Caco-2 (cell line): Measurements from ENCODE around the gene CERS6. TPM values are rescaled to one million over a fixed set of nuclear protein-coding genes. Genes with fewer than 3 reads are reported as not detected.

Experiments
- BruUV-seq: library from RNA; stranded (reverse); fragments of 400-500 nt; replicated peaks from 2 replicates; lab custom pipeline; 2021; lab: Mats Ljungman, UMichigan
- CTCF ChIA-PET: fragments of 300-600 bp; sonication (Branson Sonifier 250); formaldehyde crosslinking; loops from one replicate; lab custom pipeline; 2022; ENCODE audit warnings: antibody characterized with exemption; lab: Charles Lee
- POLR2A ChIA-PET: fragments of 300-600 bp; sonication (Branson Sonifier 250); formaldehyde crosslinking; loops from one replicate; lab custom pipeline; 2022; ENCODE audit warnings: antibody characterized with exemption; lab: Charles Lee
- DNase-seq, 2 experiments: peaks; one replicate each; pipeline versions ENCODE4 v3.0.0 to v3.0.0-alpha.2; 2020 to 2022
- H3K27me3 ChIP-seq: replicated peaks from 2 replicates; pipeline ENCODE4 v1.6.0; 2011; ENCODE audit warnings: low read length; ENCODE audit not compliant: control insufficient read depth, insufficient read depth
- H3K36me3 ChIP-seq: 2 replicates; pipeline ENCODE4 v1.5.1; 2011; ENCODE audit warnings: low read length; ENCODE audit not compliant: control insufficient read depth, insufficient read depth
- H3K4me1 ChIP-seq: fragments of 250-450 bp; sonication (Bioruptor Pico); 2 replicates; pipeline ENCODE4 v1.5.1; 2020; ENCODE audit warnings: mild to moderate bottlenecking
- H3K4me3 ChIP-seq: 2 replicates; pipeline ENCODE4 v1.5.1; 2011; ENCODE audit warnings: low read depth, mild to moderate bottlenecking, control low read depth, low read length
- H3K9me3 ChIP-seq: fragments of 250-450 bp; sonication (Bioruptor Pico); 2 replicates; pipeline ENCODE4 v1.5.1; 2020; ENCODE audit warnings: mild to moderate bottlenecking, moderate library complexity
- H3K27ac Mint-ChIP-seq: one replicate; pipeline ENCODE4 v1.8.0; 2022; ENCODE audit warnings: mixed read lengths; ENCODE audit not compliant: unreplicated experiment
- H3K27me3 Mint-ChIP-seq: one replicate; pipeline ENCODE4 v1.8.0; 2022; ENCODE audit warnings: mixed read lengths; ENCODE audit not compliant: insufficient read depth, unreplicated experiment
- H3K36me3 Mint-ChIP-seq: one replicate; pipeline ENCODE4 v1.8.0; 2022; ENCODE audit warnings: mild to moderate bottlenecking, mixed read lengths; ENCODE audit not compliant: insufficient read depth, unreplicated experiment
- H3K4me1 Mint-ChIP-seq: one replicate; pipeline ENCODE4 v1.8.0; 2022; ENCODE audit warnings: low read depth, mixed read lengths; ENCODE audit not compliant: unreplicated experiment
- H3K4me3 Mint-ChIP-seq: one replicate; pipeline ENCODE4 v1.8.0; 2022; ENCODE audit warnings: mild to moderate bottlenecking, moderate library complexity, mixed read lengths; ENCODE audit not compliant: unreplicated experiment
- H3K9me3 Mint-ChIP-seq: one replicate; pipeline ENCODE4 v1.8.0; 2022; ENCODE audit warnings: mixed read lengths; ENCODE audit not compliant: unreplicated experiment
- intact Hi-C: fragments of 100-400 bp; cut with micrococcal nuclease; formaldehyde crosslinking; loops from one replicate; pipeline ENCODE4 v1.10.0; 2022; ENCODE audit not compliant: unreplicated experiment
- total RNA-seq: library from RNA; stranded (reverse); gene quantifications from 2 replicates; pipeline ENCODE4 v1.2.3, GENCODE V29; 2022
- TF ChIP-seq, protein P1 (sequence below), 2 experiments: fragments of 200-600 bp in 1 of 2; IDR thresholded peaks; 1 replicate in 1 of 2; 2 replicates in 1 of 2; pipeline versions ENCODE4 v1.5.1 to v1.8.0; 2011 to 2022; ENCODE audit warnings: antibody characterized with exemption in 1 of 2, control low read depth in 1 of 2, inconsistent platforms in 1 of 2, low read depth in 1 of 2, low read length in 1 of 2, mild to moderate bottlenecking in 1 of 2, moderate library complexity in 1 of 2; ENCODE audit not compliant: insufficient read depth in 1 of 2, severe bottlenecking in 1 of 2, unreplicated experiment in 1 of 2

The CERS6 gene
- total RNA-seq, 1 experiment from 2014 or later: 32.7 TPM

DNA sequence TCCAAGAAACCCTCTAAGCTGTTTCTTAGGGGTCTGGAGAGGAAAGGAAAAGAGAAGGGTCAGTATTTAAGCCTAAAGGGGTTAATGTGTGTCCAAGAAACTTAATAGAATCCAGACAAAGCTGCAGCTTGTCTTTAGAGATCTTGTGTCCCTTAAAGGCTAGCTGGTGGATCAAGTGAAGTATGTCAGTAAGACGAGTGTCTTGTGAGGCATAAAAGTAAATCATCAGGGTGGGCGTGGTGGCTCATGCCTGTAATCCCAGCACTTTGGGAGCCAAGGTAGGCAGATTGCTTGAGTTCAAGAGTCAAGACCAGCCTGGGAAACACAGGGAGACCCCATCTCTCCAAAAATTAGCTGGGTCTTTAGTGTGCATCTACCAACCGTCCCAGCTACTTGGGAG lies 47.8 kb downstream of the CERS6 start:
- POLR2A ChIA-PET: no interaction called here

DNA sequence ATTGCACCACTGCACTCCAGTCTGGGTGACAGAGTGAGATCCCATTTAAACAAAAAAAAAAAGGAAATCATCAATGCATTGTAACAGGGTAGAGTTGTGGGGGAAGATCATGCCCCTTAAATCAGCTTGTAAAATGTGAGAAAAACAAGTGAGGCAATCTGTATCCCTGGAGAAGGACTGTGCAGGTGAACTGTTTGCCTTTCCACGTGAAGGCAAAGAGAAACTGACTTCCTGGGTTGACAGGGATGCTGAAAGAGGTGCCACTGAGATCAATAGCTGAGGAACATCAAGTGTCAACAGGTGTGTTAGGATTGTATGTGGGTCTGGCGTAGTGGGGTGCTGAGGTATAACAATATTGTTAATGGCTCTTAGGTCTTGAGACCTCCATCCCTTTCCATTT lies 48.3 kb downstream of the CERS6 start:
- no peak for DNase-seq
- TF ChIP-seq, protein P1, sequence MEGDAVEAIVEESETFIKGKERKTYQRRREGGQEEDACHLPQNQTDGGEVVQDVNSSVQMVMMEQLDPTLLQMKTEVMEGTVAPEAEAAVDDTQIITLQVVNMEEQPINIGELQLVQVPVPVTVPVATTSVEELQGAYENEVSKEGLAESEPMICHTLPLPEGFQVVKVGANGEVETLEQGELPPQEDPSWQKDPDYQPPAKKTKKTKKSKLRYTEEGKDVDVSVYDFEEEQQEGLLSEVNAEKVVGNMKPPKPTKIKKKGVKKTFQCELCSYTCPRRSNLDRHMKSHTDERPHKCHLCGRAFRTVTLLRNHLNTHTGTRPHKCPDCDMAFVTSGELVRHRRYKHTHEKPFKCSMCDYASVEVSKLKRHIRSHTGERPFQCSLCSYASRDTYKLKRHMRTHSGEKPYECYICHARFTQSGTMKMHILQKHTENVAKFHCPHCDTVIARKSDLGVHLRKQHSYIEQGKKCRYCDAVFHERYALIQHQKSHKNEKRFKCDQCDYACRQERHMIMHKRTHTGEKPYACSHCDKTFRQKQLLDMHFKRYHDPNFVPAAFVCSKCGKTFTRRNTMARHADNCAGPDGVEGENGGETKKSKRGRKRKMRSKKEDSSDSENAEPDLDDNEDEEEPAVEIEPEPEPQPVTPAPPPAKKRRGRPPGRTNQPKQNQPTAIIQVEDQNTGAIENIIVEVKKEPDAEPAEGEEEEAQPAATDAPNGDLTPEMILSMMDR (IDR thresholded peaks at IDR 0.05; ENCODE audit: insufficient read depth in 1 of 2, low read depth in 1 of 2, low read length in 1 of 2, severe bottlenecking in 1 of 2, unreplicated experiment in 1 of 2): no peak
- no TSS peak for BruUV-seq
- H3K9me3 Mint-ChIP-seq: peaks cover 20% of the 10 kb centered on the region
- peaks cover 5% of the 10 kb centered on the region for H3K36me3 Mint-ChIP-seq
- H3K27me3 ChIP-seq: no peaks in the 10 kb centered on the region
- no peak overlapping the region for H3K4me3 ChIP-seq
- CTCF ChIA-PET: interaction anchor here (0.7 kb wide), 1 partner anchor 90 kb away, joined by 3 read pairs; no protein-coding TSS in a partner anchor
- POLR2A ChIA-PET: no interaction called here
- H3K36me3 ChIP-seq: no peaks in the 10 kb centered on the region; the same call in 1 of the 2 replicates
- H3K27ac Mint-ChIP-seq: no peak overlapping the region
- H3K27me3 Mint-ChIP-seq: no peaks in the 10 kb centered on the region
- peaks cover 4% of the 10 kb centered on the region; the same call in 1 of the 2 replicates for H3K9me3 ChIP-seq
- H3K4me3 Mint-ChIP-seq: no peak overlapping the region
- intact Hi-C loops: no loop called here
- peaks cover 23% of the 10 kb centered on the region for H3K4me1 Mint-ChIP-seq
- H3K4me1 ChIP-seq: peaks cover 18% of the 10 kb centered on the region

More for the DNA sequence above, 47.8 kb downstream of the CERS6 start:
- no TSS peak for BruUV-seq
- no peaks in the 10 kb centered on the region; the same call in 1 of the 2 replicates for H3K36me3 ChIP-seq
- H3K4me3 ChIP-seq: no peak overlapping the region
- TF ChIP-seq, protein P1 (IDR thresholded peaks at IDR 0.05; ENCODE audit: insufficient read depth in 1 of 2, low read depth in 1 of 2, low read length in 1 of 2, severe bottlenecking in 1 of 2, unreplicated experiment in 1 of 2): no peak
- H3K4me1 ChIP-seq: peaks cover 18% of the 10 kb centered on the region
- Mint-ChIP-seq H3K27me3 (no peaks in the 10 kb centered on the region), H3K4me1 (peaks cover 23% of the 10 kb centered on the region), H3K9me3 (peaks cover 20% of the 10 kb centered on the region), H3K27ac (no peak overlapping the region), H3K4me3 (no peak overlapping the region), H3K36me3 (peaks cover 5% of the 10 kb centered on the region)
- intact Hi-C loops: no loop called here
- no peak for DNase-seq
- H3K27me3 ChIP-seq: no peaks in the 10 kb centered on the region
- CTCF ChIA-PET: no interaction called here
- peaks cover 5% of the 10 kb centered on the region; the same call in 1 of the 2 replicates for H3K9me3 ChIP-seq

DNA sequence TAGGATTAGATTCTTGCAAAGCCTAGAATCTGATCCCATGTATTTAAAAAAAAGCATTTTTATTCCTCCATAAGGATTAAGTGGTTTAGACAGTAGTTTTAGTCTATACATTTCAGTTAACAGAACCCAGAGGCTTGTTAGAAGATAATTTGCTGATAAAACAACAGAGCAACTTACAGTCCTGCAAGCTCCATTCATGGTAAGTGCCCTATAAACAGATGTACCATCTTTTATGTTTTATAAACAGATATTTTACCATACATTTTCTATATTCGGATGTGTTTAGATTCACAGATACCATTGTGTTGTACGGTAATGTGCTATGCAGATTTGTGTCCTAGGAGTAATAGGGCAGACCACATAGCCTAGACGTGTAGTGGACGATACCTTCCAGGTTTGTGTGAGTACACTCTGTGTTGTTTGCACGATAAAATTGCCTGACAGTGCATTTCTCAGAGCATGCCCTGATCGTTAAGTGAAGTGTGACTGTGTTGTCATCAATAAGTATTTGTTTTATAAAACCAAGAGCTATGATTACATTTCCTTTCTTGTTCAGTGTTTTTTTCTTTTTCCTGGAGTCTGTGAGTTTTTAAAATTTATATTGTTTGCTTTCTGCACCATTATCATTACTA lies 54.2 kb downstream of the CERS6 start:
- Histone ChIP-seq H3K9me3 (no peaks in the 10 kb centered on the region), H3K4me1 (no peaks in the 10 kb centered on the region), H3K4me3 (no peak overlapping the region), H3K36me3 (no peaks in the 10 kb centered on the region; the same call in 1 of the 2 replicates), H3K27me3 (no peaks in the 10 kb centered on the region)
- no peak overlapping the region for H3K4me3 Mint-ChIP-seq
- intact Hi-C loops: no loop called here
- H3K36me3 Mint-ChIP-seq: no peaks in the 10 kb centered on the region
- no TSS peak for BruUV-seq
- POLR2A ChIA-PET: no interaction called here
- H3K27me3 Mint-ChIP-seq: no peaks in the 10 kb centered on the region
- TF ChIP-seq, protein P1 (IDR thresholded peaks at IDR 0.05; ENCODE audit: insufficient read depth in 1 of 2, low read depth in 1 of 2, low read length in 1 of 2, severe bottlenecking in 1 of 2, unreplicated experiment in 1 of 2): no peak
- CTCF ChIA-PET: no interaction called here
- no peak for DNase-seq
- H3K27ac Mint-ChIP-seq: no peak overlapping the region
- H3K9me3 Mint-ChIP-seq: no peaks in the 10 kb centered on the region
- peaks cover 6% of the 10 kb centered on the region for H3K4me1 Mint-ChIP-seq
